NCI-H226 (cell line): ENCODE data around the gene MAPRE3.

Experiments used
- DNase-seq: peaks from one replicate; pipeline ENCODE4 v3.0.0-alpha.2; 2015

MAPRE3 gene

DNA sequence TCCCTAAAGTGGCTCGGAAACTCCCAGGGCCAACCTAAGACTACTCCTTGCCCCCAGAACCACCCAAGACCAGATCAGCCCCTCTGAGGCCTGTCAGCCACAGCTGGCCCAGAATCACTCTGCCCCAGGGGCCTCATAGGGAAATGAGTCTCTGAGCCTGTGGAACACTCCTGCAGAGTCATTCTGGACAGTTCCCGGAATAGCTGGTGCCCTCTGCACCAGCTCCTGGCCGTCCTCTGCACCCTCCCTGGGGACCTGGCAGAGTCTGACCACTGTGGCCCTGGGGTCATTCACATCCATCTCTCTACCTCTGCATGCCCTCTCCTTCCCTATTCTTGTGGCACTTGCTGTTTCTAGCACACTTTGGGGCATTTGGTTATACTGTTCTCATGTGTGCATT, 47.7 kb downstream of the MAPRE3 start:
- DNase-seq: no peak

DNA sequence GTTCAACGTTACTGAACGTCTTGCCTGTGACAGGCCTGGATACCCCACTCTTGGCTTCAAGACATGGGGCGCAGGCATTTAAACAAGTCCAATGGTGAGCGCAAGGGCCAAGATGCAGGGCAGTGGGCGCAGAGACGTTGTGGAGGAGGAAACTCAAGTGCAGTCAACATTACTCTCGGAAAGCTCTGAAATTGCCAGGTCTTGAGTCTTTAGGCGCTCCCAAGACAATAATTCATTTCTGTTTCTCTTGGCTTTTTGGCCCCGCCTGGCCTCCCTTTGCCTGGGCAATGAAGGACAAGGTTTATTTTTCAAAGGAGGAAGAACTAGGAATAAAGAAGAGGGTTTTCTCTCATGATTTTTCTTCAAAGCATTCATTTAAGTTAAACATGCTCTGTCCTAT, 49.0 kb downstream of the MAPRE3 start:
- no peak for DNase-seq

DNA sequence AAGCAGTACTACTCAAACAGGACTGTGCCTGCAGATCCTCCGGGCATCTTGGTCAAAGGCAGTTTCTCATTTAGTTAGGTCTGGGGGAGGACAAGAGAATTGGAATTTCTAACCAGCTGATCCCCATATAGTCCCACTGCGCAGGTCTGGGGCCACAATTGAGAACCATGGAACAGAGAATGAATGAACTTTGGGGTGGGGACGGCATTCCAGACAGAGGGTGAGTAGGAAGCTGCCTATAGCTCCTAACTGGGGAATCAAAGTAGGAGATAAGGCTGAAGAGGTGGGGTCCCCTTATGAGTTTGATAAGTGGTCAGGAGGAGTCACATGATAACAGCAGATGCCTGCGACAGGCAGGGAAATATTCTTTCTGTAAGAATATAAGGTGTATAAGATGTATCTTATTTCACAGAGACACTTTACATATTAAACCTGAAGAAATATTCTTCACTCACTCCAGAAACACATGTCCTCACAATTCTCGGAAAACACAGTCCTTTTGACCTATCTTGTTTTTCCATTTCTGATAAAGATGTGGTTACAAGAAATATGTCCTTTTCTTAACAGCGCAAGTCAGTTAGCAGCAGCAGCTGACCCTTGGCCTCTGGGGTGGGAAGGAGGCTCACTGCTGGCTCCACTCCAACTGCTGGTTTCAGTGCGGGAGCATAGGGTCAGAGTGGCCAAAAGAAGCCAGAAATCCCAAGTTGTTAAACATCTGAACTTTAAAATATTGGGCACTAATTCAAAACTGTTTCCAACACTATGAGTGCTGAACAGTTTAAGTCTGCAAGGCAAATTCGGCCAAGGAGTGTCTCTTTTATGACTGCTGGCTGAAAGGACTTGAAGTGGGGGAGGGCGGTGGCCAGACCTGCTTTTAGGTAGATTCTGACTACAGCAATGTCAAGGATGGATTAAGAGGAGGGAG, 49.8 kb downstream of the MAPRE3 start:
- DNase-seq: no peak

DNA sequence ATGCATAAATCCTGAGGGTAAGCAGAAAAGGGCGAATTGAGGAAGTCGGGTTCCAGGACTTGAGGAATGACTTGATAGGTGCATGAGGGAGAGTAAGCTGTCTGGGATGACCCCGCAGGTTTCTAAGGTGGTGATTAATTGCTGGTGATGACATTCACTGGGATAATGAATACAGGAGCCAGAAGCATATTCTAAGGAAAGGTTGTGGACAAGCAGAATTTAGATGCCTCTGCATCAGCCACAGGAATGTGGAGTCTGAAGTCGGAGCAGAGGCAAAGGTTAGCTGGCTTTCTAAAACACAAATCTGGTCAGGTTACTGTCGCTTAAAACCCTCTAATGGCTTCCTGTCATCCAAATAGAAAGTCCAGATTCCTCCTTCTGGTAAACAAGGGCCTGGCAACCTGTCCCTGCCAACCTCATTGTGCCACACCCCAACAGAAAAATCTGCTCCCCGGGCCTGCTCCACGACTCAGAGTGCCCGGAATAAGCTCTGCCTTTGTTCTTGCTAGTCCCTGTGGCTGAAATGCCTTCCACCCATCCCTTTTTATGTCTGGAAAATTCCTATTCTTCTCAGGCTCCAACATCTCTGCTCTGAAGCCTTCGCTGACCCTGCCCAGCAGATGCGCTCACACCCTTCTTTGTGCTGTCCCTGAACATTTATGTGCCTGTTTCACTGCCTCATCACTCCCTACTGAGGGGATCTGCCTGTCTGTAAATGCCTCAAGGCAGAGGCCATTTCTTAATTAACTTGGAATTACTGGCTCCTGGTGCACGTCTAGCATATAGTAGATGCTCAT, 51.0 kb downstream of the MAPRE3 start:
- peak; percentile 20 for DNase-seq

DNA sequence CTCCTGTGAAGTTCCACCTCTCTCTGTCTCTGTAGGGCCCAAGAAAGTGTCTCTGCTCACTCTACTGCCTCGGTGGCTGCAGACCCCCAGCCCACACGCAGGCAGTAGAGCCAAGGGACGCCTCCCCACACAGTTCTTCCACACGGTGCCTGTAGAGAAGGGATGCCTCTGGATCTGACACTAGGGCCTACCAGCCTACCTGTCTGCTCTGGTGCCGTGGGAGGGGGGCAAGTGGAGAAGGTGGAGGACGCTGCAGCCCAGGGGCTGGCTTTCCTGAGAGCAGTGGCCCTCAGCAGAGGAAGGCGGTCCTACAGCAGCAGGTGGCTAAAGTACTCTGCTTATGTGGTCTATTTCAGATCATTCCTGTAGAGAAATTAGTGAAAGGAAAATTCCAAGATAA, 53.3 kb downstream of the MAPRE3 start:
- DNase-seq: no peak

DNA sequence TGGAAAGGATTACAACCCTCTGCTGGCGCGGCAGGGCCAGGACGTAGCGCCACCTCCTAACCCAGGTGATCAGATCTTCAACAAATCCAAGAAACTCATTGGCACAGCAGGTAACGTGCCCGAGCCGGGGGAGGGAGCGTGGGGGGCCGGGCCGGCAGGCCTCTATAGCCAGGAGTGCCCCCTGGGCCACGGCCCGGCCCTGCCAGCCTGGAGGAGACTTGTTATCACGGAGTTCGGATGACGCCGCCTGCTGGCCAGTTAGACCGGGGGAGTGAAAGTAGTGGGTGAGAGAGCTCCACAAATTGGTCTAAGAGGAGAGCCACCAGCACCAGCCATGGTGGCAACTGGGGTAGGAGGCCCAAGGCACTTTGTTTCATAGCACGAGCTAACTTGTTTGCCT, 53.8 kb downstream of the MAPRE3 start:
- DNase-seq: no peak

DNA sequence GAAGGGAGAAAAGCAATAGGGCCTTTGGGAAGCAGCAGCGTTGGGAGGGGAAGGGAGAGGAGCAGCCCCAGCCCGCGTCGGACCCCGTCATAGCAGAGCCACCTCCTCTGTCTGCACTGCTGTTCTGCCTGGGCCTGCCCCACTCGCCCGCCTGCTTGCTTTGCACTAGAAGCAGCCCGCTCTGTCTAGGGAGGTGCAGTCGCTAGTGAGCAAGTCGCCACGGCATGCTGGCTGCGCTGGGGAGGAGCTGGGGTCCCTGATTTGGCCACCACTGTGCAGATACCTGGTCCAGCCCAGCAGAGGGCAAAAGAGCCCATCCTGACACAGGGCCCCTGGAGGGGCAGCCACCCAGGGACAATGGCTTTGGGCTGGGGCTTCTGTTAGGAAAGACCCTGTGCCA, 54.4 kb downstream of the MAPRE3 start:
- DNase-seq: no peak

DNA sequence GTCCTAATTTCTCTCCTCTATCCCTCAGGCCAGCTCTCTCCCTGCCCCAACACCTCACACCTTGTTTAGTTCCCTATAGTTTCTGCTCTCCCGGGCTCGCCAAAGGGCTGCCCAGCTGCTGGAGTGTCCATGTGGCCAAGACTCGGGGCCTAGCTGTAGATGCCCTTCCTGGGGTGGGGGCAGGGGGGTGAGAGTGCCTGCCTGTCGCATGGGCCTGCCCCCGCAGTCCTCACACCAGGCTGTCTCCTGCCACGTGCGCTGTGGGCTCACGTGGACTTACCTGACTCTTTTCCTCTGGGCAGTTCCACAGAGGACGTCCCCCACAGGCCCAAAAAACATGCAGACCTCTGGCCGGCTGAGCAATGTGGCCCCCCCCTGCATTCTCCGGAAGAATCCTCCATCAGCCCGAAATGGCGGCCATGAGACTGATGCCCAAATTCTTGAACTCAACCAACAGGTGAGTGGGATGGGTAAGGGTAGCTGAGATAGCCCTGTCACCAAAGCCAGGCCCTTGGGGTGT, 54.9 kb downstream of the MAPRE3 start:
- no peak for DNase-seq

DNA sequence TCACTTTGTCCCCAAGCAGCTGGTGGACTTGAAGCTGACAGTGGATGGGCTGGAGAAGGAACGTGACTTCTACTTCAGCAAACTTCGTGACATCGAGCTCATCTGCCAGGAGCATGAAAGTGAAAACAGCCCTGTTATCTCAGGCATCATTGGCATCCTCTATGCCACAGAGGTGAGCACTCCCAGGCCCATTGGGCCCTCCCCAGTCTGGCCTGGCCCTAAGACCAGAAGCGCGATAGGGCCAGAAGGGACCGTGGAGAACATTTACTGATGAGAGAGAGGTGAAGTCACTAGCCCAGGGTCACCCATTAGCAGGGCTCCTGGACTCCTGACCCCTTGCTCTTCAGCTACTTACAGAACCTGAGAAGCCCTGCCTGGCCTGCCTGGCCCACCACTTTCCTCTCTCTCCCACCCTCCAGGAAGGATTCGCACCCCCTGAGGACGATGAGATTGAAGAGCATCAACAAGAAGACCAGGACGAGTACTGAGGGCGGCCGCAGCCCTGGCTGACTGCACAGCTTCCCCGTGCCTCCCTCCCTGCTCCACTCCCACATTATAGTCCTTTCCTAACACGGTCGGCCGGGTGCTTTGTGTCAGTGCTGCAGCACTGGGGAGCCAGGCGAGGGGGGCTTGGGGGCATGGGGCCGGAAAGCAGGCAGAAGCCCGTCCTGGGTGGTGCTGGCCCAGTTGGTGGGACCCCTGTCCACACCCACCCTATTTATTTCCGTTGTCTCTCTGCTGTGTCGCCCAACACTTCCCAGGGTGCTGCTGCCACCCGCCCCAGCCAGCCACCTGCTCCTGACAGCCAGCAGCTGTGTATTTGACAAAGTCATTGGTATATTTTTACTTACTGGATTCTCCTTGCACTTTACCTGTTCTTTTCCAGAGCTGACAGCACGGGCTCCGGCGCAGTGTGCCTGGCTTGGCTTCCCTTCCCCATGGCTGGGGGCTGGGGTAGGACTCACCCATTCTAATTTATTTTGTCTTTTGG, 55.7 kb downstream of the MAPRE3 start:
- no peak for DNase-seq

DNA sequence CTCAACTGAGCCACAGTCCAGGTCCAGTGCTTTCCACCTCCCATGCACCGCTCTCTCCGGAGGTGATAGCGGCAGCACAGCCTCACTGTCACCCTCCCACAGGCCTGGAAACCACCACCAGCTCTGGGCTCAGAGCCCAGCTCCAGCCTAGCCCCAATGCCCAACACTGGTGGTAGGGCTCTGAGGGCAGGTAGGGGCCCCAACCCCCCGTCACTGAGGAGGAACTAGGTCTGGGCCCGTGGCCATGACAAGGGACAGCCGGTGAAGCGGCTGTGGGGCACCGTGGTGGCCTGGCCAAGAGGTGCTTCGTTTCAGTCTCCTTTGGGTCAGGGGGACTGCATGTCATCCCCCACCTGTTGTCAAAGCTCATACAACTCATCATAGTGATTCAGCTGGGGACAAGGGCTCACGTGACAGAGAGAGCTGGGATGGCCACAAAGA, 56.8 kb downstream of the MAPRE3 start:
- no peak for DNase-seq

DNA sequence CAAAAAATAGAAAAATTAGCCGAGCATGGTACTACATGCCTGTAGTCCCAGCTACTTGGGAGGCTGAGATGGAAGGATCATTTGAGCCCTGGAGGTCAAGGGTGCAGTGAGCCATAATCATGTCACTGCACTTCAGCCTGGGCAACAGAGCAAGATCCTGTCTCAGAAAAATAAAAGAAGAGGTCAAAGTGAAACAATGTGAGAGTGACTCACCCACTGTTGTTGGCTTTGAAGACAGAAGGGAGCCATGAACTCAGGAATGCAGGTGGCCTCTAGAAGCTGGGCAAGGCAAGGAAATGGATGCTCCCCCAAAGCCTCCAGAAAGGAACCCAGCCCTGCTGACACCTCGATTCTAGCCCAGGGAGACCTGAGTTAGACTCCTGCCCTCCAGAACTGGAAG, 58.6 kb downstream of the MAPRE3 start:
- no peak for DNase-seq

DNA sequence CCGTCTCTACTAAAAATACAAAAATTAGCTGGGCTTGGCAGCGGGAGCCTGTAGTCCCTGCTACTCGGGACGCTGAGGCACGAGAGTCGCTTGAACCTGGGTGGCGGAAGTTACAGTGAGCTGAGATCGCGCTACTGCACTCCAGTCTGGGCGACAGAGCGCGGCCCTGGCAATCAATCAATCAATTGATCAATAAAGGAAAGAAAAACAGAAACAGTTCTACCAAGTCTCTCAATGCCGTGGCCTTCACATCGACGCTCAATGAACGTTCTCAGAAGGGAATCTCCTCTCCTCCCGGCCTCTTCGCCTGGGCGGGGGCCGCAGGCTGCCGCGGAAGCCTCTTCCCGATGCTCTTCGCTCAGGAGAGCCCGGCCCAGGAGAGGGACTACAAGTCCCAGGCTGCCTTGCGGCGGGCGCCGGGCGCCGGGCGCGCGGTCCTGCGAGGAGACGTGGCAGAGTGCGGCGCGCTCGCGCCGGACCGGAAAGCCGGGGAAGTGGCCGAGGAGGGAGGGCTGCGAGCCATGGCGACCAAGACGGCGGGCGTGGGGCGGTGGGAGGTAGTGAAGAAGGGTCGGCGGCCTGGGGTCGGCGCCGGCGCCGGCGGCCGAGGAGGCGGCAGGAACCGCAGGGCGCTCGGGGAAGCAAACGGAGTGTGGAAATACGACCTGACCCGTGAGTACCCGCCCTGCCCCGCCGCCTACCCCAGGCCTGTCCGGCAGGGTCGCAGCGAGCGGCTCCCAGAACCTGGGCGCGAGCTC, 62.2 kb downstream of the MAPRE3 start, which contains the start of gene TMEM214:
TSS of gene TMEM214 (plus strand) at position 471 of the 758 bp plus-strand sequence. CDS start at position 522, 51 bp downstream.
- peak; percentile 87 for DNase-seq

DNA sequence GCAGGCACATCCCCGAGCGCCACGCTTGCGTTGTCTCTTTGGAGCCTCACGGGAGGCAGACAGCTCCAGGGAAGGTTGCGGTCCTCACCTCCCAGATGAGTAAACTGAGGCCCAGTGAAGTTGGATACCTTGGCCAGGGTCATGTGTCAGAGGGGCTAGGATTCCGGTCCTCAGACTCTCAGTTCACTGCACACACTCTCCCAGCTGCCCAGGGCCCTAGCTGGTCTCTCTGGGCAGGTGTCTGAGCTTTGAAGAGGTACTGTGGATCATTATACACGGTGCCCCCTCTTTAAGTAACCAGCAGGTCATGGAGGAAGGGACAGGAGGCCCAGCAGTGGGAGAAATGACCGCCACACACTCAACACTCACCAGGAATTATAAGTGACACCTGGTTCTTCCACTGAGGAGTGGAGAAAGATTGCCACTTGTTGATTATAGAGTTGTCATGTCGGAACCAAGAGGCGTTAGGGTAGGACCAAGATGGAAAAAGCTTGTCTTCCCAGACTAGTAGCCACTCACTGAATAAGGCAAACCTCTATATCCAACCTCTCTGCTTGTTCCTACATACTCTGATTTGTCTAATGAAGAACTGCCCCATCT, 62.9 kb downstream of the MAPRE3 start:
- DNase-seq: no peak

DNA sequence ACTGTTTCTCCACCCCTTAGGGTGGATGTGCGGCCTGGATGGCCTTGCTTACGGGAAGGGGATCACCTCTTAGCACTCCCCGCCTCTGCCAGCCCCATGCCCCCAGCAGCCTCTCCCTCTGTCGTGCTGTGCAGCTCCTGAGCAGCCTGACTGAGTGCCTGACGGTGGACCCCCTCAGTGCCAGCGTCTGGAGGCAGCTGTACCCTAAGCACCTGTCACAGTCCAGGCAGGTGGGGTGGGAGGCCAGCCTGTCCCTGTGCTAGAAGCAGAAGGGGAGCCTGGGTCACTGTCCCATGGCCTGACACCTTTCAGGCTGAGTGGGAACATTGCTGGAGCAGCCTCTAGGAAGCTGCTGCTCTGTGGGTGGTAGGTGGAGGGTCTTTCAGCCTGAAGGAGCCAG, 67.6 kb downstream of the MAPRE3 start:
- no peak for DNase-seq

DNA sequence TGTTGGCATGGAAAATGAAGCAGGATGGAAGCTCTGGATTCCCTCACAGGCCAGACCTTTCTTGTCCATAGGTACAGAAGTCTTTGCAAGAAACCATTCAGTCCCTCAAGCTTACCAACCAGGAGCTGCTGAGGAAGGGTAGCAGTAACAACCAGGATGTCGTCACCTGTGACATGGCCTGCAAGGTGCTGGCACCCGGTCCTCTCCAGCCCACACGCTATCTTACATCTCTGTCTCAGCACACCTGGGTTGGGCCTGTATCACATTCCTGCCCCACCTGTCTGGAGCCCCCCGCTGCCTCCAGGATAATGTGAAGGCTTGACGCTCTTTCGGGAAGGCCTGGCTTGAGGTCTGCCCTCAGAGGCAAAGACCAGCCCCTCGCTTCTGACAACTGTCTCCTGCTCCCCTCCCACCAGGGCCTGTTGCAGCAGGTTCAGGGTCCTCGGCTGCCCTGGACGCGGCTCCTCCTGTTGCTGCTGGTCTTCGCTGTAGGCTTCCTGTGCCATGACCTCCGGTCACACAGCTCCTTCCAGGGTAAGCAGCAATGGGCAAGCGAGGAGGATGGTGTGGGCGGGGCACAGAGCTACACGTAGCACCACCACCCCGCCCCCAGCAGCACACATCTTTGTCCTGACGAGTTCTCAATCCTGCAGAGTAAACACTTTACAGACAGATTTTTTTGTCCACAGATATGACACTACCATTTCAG, 68.3 kb downstream of the MAPRE3 start:
- DNase-seq: no peak

DNA sequence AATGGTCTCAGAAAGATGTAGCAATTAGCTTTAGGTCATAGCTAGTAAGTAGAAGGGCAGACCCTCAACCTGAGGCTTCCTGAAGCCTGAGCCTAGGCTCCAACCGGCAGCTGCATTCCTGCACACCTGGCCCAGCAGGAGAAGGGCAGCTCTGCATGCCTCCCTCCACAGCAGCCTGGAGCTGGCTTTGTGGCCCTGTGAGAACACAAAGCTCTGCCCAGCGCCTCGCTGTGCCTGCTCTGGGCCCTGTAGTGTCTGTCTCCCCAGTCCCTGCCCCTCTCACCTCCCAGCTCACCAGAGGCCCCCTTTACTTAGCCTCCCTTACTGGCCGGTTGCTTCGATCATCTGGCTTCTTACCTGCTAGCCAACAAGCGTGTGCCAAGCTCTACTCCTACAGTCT, 69.0 kb downstream of the MAPRE3 start:
- DNase-seq: no peak

DNA sequence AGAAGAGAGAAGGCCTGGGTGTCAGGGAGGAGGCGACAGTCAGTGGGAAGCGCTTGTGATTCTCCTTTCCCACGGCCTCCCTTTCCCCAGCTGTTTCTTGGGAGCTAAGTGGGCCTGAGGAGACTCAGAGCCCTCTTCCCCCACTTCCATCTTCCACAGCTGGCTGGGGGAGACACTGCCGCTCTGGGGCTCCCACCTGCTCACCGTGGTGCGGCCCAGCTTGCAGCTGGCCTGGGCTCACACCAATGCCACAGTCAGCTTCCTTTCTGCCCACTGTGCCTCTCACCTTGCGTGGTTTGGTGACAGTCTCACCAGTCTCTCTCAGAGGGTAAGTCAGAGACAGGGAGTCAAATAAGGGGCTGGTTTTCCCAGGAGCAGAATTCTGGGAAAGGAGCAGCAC, 69.4 kb downstream of the MAPRE3 start:
- DNase-seq: no peak

DNA sequence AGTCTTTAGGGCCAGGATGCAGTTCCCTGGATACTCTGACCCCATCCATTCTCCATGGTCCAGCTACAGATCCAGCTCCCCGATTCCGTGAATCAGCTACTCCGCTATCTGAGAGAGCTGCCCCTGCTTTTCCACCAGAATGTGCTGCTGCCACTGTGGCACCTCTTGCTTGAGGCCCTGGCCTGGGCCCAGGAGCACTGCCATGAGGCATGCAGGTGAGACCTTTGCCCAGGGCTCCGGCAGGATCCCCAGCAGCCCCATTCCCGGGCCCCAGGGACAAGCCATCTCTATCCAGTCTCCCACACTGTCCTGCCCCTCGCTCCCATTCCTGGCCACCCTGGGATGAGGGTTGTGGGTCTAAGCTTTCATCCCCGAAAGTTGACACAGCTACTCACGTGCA, 69.8 kb downstream of the MAPRE3 start:
- DNase-seq: no peak

DNA sequence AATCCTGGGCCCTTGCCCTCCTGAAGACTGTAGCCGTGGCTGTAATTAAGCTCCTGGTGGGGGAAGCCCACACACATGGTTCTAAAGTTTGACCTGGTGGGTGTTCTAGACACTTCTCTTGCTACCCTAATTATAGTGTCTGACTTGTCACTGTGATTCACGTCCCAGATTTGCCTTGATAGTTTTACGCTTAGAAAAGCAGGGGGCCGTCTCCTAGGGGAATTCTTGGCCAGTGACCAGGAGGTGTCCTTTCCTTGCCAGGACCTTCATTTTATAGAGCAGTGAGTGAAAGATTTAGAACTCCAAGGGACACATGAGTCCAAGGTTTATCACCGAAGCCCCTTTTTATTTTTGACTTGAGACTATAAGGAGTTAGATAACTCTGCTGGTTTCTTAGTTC, 71.3 kb downstream of the MAPRE3 start:
- no peak for DNase-seq

DNA sequence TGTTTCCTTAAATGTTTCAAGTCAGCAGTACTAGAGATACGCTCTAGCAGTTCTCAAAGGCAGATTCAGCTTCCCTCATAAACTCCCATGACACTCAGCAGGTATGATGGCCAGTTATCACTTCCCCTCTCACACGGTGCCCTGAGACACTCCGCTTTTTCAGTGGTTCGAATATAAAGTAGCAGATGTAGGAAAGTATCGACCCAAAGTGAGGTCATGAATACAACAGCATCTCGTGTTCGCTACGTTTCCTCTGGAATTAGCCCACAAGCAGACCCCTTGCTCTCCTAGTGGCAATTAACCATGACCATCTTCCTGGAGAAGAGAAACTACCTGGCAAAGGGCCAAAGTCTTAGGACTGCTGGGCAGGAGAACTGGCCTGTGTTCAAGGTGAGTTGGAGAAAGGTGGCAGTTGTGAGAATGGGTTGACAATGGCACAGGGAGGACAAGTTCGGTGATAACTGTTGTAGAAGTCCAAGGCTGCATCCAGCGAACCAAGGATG, 71.8 kb downstream of the MAPRE3 start:
- DNase-seq: no peak
